NCI-H510A (cell line): ENCODE measurements around the gene THRB.

Source experiments
- DNase-seq: peaks from one replicate; lab custom pipeline; 2025; lab: John Stamatoyannopoulos, UW

THRB gene

DNA sequence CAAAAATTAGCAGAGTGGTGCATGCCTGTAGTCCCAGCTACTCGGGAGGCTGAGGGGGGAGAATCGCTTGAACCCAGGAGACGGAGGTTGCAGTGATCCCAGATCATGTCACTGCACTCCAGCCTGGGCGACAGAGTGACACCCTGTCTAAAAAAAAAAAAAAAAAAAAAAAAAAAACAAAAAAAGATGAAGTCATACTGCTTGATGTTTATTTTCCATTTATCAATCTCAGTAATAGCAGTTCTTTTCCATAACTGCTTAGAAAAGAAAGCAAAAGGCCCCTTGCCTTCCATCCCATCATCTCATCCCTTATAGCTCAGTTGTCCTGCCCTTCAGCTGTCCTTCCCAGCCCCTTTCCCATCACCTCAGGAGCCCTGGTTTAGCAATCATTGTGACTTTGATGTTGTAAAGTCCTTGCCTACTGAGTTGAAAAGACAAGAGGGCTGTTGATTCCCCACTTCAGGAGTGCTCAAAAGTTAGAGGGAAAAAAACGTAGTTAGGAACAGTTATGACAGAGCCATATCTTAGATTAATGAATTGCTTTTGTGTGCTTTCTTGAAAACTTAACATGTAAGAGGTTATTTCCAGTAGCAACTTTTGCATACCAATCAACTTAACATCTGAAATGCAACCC lies 18.0 kb upstream of the THRB start:
- no peak for DNase-seq

DNA sequence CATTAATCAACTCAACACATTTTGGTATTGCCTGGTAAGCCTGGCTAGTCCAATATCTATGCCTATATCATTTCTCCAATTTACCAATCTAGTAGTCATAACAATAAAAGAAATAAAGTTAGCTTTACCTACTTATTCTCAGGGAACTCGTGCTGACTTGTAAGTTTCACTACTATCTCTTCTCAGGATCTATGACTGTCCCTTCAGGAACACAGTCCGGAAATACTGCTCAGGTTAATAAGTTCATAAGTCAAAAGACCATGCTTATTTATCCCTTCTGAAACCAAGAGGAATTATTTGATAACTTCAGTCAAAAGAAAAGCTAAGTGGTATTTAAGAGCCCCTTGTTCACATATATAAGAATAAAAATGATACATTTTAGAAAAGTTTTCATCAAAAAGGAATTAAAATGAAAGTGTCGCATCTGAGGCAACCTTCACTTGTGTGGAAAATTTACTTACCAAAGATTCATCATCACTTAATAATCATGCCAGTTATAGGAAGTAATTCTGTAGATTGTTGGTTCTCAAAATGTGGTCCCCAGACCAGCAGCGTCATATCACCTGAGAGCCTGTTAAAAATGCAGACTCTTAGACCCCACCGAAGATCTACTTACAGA lies 15.5 kb upstream of the THRB start:
- no peak for DNase-seq

DNA sequence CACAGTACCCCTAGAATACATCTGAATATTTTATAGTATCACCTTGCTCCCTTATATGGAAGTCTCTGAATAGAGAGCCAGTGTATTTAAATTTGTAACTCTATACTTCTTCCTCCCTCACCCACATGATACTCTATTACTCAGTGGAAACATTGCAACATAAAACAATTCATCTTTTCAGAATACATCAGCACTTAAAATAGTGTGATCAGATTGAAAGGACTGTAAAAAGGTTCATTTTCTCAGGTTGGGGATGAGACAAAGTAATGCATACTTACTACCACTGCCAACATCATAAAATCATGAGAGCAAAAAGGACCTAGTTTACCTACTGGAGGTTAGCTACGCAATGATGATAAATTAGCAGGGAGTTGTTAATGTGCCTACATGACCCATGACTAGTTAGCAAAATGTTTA lies 13.8 kb upstream of the THRB start:
- no peak for DNase-seq

DNA sequence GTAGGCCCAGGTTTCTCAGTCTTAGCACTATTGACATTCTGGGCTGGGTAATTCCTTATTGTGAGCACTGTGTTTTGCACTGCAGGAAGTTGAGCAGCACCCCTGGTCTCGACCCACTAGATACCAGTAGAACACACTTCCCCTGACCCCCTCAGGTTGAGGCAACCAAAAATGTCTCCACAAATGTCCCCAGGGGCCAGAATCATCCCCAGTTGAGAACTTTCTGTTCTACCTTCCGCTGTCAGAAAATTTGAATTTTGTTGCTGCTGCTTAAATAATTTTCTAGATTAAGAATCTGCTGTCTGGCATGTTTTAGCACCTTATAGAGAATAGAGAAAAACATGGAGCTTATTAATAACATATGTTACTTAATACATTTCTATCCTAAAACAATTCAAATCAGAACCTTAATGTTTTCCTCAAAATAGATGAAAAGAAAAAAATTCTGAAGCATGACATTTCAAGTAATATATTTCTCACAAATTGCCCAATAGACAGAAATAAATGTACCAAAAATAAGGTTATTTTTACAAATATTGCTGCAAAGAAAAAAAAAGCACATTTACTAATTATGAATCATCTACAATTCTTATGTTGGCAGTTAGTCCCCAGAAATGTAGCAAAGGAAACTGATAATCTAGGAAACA lies 13.2 kb upstream of the THRB start:
- DNase-seq = no peak

DNA sequence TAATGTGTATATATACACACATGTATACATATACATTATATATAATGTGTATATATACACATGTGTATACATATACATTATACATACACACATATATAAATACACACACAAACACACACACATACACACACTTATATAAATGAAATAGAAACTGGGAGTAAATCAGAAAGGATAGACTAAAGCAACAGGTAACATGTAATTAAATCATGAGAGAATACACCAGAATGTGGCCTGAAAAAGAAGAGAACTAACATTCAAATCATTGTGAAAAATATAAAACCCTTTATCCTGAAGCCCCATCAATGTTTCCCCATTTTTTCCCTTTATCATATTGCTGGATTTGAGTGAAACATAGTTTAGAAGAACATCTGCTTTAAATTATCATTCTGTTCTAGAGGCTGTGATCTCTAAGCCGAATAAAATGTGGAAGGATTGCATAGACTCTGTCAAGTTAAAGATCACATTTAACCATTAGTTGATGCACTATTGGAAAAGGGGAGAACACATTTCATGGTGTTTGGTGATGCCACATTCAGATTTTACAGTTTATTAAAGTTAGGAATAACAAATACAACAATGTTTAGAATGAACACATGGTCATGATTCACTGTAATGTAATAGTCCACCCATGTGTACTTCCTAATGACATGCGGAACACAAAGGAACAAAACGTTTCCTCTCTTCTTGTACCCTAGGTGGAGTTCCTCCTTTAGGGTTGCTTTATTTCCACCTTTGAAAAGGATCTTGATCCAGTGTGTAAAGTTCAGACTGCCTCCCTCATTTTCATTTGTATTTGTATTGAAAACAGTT lies 12.5 kb upstream of the THRB start:
- no peak for DNase-seq

DNA sequence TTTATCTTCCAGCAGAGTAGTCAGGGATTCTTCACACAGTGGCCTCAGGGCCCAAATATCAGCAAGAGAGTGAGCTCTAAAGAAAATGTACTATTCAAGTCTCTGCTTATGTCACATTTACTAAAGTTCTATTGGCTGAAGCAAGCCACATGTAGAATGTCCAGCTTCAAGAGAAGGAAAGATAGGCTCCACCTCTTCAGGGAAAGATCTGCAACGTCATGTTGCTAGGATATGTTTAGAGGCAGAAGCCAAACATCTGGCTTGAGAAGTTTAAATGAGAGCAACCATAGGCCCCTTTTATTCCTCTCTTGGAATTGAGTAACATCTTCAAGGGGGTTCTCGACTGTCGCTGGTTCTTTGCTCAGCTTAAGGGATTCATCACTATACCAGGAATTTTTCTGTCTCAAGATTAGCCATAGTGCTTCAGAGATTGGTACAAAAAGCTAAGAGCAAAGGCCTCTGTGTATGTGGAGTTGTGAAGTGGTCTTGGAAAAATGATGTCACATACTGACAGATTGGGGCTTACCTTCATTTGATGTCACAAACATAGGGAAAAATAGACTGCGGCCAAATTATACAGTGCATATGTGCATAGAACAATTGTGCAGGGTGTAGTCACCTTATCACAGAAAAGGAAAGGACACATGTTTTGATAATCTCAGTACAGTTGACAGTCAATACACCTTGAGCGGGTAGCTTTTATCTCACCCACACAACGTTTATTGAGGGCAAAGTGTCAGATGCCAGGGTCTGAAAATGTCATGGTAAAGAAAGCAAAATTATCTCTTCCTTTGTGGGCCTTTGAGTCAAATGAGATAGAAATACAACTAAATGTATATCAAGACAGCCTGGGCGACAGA lies 11.3 kb upstream of the THRB start:
- no peak for DNase-seq

DNA sequence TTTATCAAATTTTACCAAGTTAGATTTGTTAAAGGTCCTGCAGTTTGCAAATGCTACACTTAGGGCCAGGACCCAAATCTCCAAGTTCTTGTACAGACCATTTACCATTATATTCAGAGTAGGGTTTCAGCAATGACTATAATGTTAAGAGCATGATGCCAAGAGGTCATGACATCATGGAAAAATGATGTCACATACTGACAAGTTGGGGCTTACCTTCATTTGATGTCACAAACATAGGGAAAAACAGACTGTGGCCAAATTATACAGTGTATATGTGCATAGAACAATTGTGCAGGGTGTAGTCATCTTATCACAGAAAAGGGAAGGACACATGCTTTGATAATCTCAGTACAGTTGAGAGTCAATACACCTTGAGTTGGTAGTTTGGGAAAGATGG lies 10.1 kb upstream of the THRB start:
- DNase-seq = no peak

DNA sequence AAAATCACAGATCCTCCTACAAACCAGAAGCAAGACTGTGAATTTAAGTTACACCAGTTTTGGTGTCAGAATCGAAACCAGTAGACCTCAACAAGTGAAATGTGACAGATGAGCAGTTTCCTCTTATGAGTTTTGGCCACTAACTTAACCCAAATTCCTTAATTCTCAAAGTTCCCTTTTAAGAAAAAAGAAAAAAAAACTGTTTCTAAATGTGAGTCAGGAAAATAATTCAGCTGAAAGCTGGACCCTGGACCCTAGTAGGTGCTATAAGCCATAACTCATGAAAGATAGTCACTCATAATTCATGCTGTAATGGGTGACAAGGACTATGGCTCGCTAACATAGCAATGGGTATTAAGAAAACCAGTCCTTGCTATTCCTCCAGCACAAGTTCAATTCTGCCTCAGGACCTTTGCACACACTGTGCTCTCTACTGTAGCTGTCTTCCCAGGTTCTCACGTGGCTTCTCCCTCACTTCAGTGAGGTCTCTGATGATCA lies 9.0 kb upstream of the THRB start:
- no peak for DNase-seq

DNA sequence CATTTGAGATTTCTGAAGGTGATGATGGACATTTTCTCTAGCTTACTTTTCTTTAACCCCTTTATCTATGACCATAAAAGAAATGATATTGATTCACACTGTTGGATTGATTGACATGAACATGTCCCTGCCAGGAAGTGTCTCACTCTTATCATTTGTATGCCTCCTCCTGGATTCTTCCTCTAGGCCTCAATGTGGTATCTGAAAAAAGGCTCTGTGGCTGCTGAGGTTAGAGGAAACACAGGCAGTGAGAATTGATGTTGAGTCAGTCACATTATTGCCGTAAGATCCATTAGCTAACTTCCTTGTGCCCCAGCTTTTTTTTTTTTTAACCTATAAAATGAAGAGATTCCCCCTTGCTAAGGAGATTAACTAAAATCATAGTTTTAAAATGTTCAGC lies 8.0 kb upstream of the THRB start:
- DNase-seq = no peak

DNA sequence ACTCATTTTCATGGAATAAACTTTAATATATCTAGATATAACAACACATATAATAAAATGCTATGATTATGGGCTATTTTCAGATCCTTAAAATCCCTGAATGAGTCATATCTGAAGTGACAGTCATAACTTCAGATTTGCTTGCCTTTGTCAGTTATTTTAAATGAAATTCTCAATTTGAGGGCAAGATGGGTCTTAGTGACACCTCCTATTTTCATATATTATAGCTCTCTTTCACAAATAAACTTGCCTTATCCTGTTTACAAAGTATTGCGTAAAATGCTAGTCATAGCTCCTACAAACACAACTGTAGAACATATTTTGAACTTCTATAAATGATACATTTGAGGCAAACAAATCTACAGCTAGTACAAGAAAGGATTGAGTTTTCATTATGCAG lies 6.2 kb upstream of the THRB start:
- DNase-seq = no peak

DNA sequence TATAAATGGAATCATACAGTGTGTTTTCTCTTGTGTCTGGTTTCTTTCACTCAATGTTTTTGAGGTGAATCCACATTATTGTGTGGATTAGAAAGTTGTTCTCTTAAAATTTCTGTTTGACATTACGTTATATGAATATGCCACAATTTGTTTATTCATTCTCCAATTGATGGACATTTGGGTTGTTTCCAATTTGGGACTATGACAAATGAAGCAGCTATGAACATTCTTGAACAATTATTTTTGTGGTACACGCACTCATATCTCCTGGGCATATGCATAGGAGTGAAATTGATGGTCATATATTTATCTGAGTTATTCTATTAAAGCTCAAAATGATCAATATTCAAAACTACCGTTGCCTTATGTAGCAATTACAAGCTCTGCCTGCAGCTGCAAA lies 5.3 kb upstream of the THRB start:
- no peak for DNase-seq

DNA sequence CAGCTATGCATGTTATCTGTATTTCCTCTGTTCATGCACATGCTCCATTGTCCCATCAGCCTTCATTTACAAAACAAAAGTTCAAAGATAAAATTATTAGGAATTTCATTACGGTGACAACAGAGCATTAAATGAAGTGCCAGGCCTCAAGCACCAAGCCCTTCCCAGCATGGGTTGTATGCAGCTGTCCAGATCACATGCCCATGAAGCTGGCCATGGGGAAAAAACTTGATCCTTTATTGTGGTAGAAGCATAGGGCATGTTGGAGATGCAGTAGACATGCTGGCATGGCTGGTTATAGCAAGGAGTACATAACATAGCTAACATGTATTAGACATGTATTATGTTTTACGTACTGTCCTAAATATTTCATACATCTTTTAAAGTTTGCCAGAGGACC lies 4.1 kb upstream of the THRB start:
- no peak for DNase-seq

DNA sequence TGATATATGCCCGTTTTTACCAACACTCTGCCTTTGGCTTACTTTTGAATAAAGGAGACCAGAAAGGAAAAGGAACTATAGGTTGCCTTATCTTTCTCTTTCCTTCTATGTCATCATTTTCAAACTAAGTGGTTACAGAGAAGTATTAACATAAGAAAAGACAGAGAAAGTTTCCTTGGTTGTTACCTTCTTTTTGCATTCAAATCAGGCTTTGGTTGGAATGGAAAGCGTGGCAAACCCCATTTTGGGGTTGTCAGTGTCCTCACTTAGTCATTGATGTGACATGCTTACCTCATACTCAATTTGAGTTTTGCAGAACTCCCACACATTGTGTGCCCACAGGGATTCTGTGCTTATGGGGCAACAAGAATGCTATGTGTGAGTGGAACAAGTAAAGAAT lies 3.7 kb upstream of the THRB start:
- DNase-seq = no peak

DNA sequence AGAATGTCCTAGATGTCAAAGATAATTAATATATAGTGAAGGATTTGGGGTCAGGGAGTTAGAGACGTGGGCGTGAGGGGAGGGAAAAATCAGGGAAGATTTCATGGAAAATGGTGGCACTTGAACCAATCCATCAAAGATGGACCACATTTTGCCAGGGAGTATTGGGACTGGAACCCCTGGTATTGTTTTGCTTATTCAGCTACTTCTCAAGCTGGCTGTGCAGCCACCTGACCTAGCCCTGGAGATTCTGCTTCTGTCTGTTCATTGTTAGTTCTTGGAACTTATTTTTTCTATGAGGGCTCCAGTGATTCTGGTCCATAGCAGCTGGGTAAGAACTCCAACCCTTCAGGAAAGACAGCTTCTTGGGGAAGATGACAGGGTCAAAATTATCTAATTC lies 3.3 kb upstream of the THRB start:
- no peak for DNase-seq

DNA sequence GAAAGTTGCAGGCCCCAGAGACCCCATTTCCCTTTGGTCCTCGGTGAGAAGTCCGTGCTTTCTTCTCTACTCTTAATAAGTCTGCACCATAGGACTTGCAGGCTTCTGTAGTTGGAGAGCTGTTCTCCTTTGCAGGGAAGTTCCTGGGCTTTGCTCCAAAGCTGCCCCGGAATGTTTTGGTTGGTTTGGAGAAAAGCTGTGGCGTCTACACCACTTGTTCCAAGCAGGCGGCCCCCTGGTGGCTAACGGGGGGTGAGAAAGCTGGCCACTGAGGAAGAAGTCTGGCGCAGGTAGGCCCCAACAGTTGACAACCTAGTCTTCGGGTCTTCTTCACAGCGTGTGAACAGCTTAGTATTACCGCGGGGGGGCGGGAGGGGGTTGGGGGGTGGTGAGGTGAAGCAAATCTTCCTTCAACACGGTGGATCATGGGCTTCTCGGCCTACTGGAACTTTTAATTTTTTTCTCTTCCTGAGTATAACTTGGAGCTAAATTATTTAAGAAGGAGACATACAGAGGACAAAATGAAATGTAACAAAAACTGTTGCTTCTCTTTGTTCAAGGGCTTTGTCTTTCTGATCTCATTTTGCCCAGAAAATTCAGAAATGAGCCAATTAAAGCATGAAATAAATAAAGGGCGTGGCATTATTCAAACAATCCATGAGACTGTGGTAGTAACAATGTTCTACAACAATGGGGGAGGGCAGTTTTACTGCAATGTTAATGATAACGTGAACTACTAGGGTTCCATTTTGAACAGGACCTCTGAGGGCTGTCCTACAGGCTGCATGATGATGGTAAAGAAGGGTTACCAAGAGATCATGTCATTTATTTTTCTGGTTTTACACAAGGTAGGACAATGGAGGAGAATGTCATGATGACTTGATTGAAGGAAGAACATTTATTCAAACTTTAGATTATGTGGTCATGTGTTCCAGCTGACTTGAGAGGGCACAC lies 2.2 kb upstream of the THRB start:
- DNase-seq = no peak

DNA sequence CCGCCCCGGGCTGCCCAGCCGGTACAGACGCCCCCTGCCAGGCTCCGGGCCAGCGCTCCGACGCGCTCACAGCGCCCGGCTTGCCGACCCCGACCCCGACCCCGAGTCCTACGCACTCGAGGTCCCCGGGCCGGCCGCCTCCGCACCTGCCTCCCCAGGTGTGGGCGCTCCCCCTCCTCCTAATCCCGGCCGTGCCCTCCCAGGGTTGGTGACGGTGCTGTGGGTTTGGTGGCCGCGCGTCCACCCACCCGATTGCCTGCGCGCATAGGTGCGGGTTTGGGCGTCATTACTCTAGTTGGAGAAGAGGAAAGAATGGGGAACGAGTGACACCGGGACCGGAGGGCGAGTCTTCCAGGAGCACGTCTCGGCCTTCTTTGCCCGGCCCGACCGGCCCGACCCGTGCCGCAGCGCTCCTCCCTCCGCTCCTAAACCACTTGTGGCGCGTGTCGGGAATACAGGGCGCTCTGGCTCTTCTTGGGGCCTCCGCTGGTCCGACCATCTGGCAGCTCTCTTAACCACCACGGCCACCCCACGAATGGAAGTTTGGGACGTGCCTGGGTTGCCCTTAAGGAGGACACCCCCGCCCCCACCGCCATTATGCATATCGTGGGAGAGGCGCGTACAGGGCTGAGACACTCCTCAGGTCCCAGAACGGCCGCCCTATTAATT lies 810 bp upstream of the THRB start:
- DNase-seq = peak; percentile 12

DNA sequence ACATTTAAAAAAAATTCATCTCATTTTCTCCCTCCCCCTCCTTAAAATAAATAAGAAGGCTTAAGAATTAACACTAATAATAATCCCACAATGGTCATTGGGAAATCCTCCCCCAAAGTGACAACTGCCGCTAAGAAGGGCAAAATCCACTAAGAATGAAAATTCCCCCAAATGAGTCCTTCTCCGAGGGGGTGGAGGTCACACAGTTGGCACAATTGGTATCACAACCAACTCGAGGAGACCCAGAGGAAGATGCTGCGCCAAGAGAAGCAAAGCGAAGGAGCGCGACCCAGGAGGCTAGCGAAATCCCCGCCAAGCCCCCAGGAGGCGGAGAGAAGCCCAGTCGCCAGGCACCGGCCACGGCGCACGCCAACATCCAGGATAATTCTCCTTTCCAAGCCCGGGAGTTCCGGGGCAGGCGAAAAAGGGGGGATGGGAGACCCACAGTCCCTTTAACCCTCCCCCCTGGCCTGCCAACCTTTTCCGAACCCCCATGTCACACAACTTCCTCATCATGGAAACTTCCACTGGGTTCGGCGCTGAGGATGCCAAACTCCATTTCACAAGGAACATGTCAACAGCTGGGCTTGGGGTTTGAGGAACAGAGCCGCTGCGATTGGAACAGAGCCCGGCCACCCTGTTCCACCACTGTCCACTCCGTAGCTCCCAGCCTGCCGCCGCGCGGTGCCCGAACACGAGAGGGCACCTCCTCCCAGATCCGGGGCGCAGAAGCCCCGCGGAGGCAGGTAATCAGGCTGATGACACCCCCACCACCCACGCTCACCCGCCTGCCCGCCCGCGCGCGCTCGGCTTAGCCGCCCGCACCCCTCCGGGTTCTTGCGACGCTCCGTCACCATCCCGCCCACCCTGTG lies 668 bp downstream of the THRB start:
- no peak for DNase-seq

DNA sequence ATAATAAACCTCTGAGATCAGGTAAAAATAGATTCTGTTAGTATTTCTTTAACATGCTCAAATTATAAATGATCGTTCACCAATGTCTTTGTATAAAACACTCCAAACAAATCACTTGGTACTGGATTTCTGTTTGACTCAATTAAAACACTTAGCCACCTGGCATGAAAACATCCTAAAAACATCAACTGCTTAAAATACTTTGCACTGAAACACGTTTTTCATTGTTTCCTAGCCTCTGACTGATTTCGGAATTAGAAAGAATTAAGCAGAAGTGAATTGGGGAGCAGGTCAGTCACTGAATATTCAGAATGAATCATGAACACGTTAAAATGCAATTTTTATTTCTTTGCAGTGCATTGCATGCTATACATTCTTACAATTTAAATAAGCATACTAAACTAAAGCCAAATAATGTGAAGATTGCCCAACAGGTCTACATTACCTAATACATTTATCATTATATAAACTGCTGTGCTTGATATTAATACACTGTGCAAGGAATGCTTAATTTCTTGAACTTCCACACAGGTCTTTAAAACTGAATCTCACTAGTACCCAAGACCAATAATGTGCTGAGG lies 1.6 kb downstream of the THRB start:
- DNase-seq = no peak

DNA sequence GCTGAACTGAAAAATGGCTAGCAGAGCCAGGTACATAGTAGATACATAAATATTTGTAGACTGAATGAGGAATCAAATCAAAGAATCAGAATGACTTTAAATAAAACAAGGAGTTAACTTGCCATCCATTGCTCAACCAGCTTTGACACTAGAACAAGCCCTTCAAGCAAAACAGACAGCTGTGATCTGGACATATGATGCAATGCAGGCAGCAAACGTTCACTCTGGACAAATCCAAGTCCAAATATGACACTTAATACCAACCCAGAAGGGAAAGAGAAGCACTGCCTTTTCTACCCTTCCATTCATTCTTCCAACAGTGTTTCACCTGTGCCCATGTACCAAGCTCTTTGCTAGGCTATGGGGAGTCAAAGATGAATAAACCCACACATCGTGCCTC lies 4.5 kb downstream of the THRB start:
- no peak for DNase-seq
